Gastrocnemius medialis (tissue), 4 donors: ENCODE results near the gene CNOT11.
"Not testable (repeated sequence)": the region's sequence is repeated elsewhere in the genome, so short reads cannot be mapped to it uniquely, and the experiment has no call there.

Experiments
- CTCF ChIP-seq, 5 experiments: fragments of 450-650 bp in 3 of 5; fragments of 200-600 bp in 2 of 5; sonication (generic) in 2 of 5; IDR thresholded peaks in 4 of 5; conservative IDR thresholded peaks in 1 of 5; 1 replicate in 4 of 5; 2 replicates in 1 of 5; pipeline ENCODE4 v1.5.1; 2016 to 2019; ENCODE audit warnings: antibody characterized with exemption in 5 of 5, mild to moderate bottlenecking in 3 of 5, moderate library complexity in 3 of 5
- POLR2A ChIP-seq, 2 donors: fragments of 450-650 bp; IDR thresholded peaks; one replicate each; pipeline ENCODE4 v1.6.1; 2017; ENCODE audit warnings: antibody characterized with exemption in 2 of 2, mild to moderate bottlenecking in 2 of 2, moderate library complexity in 2 of 2

- not testable (repeated sequence) for TF ChIP-seq POLR2A (IDR thresholded peaks at IDR 0.05); CTCF (IDR thresholded peaks at IDR 0.05 in 4 of 5, conservative IDR thresholded peaks at IDR 0.05 in 1 of 5)
Measured at GRCh38 chr2:101237944-101238343, 14.7 kb upstream of the CNOT11 start.
